HG03558 (cell line): ENCODE results near the gene CLEC9A.

ENCODE experiments used
- ATAC-seq: cut with Tn5 transposase; IDR thresholded peaks from one replicate; pipeline ENCODE4 v1.9.1; 2021; ENCODE audit warnings: moderate number of reproducible peaks; ENCODE audit not compliant: unreplicated experiment; ENCODE audit errors: extremely low read depth

The CLEC9A gene

DNA sequence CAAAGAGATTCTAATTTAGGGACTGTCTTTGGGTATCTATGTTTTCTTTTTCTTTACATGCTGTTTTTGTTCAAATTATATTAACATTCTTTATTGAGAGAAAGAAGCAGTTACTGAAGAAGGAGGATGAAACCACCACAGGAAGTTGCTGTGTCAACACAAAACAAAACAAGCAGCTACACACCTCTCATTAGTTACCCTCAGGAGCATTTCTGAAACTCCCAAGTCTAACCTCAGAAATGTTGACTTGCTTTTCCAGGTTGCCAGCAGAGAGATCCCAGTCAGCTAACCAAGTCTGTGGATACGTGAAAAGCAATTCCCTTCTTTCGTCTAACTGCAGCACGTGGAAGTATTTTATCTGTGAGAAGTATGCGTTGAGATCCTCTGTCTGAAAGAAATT, 34.8 kb downstream of the CLEC9A start:
- no peak for ATAC-seq

DNA sequence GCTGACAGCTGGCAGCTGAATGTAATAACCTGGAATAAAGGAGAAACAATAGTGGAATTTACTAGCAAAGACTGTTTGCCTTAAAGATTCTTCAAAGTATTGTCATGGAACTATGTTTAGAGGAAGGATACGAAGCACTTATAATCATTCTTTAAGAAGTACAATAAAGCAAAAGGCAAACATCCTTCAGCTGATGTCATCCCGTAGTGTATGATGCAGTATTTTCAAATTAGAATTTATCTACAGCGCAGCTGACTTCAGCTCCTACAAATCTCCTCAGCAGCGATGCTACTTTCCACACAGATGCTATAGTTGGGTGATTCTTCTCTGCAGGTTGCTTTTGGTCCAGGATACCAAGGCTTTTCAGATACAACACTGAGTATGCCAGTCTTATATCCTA, 36.8 kb downstream of the CLEC9A start:
- no peak for ATAC-seq

DNA sequence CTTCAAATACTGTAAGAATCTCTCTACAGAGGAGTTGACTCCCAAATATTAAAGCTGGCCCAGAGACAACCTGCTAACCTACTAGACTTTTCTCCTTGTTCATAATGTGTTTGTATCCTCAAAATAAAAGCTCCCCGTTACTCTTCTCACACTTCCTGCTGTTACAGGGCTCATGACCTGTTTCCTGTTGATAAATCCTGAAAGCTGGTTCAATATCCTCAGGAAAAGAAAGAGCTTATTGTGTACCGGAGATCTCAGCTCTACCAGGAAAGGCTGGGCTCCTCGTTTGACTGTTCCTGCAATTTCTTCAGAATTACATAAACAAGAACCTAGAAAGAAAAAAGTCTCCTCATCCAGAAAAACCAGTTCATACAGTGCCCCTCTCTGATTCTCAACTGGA, 37.5 kb downstream of the CLEC9A start:
- no peak for ATAC-seq

DNA sequence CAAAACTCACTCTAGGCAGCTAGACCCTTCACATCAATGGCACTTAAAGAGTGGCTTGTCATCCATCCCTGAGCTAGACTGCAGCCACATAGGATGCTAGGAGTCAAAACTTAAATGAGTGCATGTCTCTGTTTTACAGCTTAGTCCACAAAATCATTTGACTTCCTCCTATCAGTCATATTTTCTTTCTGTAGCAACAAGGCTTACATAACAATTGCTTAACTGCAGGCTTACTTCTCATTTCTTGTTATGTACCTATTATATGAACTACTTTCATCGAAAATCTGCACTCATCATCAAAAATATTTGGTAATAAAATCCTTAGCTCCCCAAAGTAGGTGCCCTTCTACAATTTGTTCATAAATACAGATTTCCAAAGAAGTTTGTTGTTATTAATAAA, 38.2 kb downstream of the CLEC9A start:
- ATAC-seq, result no peak

DNA sequence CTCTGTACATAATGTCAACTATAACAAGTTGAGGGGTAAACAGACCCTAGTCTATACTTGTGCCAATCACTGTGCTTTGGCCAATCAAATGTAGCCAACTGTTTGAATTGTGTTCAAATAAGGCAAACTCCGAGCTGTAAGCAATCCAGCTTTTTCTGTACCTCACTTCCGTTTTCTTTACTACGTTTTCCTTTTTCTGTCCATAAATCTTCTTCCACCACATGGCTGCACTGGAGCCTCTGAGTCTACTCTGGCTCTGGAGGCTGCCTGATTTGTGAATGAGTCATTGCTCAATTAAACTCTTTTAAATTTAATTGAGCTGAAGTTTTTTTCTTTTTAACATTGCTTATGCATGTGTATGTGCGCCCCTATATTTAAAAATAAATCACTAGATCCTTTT, 38.6 kb downstream of the CLEC9A start:
- ATAC-seq, result no peak

DNA sequence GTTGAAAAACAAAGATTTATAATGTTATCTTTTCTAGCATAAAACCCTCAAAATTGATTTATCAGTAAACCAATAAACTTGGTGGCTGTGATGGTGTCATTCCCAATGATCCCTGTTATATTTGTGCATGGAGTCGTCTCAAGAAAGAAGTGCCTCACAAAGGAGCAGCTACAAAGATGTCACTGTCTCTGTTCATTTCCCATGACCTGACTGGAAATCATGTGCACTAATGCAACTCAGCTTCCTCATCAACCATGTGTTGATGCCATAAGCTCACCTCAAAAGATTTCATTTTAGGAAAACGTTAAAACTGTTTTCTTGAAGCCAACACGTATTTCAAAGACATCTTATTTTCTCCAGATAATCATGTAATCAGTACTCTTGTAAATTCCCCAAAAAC, 39.5 kb downstream of the CLEC9A start:
- ATAC-seq, result no peak

DNA sequence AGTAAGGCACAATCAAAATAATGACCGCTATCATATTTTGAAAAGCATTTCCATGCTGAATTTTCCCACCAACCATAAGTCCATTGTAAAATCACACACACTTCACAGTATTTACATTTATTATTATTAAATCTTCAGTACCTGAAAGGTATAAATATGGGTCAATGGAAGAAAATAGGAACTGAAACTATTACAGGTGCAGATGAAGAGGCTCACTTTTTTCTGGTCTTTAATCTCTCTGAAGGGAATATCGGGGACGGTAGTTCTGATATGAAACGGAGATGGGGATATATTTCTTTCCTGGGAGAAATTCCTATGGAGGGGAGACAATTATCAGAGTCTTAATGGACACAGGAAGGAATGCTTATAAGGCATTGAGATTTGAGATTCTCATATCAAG, 39.9 kb downstream of the CLEC9A start:
- no peak for ATAC-seq

DNA sequence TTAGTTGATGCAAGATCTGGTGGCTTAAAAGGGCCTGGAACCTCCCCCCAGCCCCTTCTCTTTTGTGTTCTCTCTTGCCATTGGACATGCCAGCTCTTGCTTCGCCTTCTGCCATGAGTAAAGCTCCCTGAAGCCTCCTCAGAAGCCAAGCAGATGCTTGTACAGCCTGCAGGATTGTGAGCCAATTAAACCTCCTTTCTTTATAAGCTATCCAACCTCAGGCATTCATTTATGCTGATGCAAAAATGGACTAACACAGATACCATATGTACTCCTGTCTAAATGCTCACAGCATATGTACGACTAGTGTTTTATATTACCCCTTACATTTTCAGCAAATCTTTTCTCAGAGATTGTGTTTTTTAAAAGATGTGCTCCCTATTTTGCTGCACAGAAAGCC, 41.6 kb downstream of the CLEC9A start:
- no peak for ATAC-seq

DNA sequence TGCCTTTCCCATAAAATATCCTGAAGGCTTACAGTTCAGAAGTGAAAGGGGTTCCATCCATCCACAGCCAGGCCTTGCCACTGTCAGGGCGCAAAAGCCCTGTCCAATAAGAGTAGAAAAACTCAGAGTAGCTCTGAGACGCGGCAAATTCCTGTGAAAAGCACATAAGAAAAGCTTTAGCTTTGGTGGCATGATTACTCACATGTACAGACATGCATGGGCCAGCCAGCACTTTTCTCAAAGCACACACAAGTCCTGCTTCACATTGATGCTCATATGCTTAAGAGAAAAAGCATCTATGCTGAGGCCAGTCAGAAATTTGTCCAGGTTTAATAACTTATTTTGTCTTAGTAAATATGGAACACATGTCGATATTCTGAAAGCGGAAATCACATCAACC, 42.8 kb downstream of the CLEC9A start:
- ATAC-seq, result no peak

DNA sequence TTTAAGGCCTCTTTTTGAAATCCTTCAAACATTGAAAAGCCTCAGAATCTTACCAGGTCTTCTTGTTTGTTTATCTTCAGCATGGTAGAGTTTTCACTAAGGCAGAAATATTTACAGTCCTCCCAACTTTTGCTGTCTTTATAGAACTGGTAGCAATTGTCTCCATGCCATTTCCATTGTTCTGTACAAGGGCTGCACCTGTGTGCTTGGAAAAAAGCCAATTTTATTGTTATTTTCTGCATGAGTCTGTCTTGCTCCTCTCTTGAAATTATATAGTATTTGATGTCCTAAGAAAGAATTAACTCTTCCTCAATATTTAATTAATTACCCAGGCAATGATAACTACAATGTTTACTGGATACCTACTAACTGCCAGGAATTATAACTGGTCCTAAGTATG, 45.0 kb downstream of the CLEC9A start:
- no peak for ATAC-seq

DNA sequence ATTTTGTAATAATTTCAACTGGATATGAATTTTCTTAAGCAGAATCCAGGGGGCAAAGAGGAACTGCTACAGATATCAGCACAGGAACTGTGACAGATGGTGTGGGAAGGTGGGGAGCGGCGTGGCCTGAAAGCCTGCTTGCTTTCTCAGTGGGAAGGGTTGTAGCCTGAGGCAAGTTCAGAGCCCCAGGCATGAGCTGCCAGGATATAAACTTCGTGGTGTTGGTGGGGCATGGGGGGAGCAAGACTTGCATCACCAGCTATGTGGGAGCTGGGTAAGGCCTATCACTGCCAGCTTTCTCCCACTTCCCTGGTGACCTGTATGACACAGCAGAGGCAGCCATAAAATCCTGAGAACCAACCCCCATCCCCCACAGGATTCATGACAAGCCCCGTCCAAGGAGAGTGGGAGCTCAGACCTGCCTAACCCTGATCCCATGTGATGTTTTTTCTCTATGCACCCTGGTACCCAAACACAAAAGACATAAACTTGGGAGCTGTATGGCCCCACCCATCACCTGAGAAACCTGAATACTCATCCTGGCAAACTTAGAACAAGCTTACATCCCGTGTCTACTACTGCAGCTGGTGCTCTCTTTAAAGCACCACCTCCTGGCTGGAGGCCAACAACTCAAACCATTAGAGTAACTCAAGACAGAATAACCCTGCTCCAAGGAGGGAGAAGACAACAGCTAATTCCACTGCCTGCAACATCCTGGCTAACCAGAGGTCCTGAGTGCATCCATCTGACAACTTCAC, 51.8 kb downstream of the CLEC9A start:
- no peak for ATAC-seq

DNA sequence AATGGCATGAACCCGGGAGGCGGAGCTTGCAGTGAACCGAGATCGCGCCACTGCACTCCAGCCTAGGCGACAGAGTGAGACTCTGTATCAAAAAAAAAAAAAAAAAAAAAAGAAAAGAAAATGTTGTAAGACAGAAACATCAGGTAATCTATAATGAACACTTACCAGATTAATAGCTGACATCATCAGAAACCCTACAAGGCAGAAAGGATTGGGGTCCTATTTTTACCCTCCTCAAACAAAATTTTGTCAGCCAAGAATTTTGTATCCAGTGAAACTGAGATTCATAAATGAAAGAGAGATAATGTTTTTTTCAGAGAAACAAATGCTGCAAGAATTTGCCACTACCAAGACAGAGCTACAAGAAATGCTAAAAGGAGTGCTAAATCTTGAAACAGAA, 54.3 kb downstream of the CLEC9A start:
- ATAC-seq, result no peak

DNA sequence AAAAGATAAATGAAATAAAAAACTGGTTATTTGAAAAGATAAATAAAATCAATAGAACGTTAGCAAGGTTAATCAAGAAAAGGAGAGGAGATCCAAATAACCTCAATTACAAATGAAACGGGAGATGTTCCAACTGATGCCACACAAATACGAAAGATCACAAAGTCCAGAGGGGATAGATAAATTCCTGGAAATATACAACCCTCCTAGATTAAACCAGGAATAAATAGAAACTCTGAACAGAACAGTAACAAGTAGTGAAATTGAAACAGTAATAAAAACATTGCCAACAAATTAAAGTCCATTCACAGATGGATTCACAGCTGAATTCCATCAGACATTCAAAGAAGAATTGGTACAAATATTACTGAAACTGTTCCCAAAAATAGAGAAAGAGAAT, 55.9 kb downstream of the CLEC9A start:
- ATAC-seq, result no peak

DNA sequence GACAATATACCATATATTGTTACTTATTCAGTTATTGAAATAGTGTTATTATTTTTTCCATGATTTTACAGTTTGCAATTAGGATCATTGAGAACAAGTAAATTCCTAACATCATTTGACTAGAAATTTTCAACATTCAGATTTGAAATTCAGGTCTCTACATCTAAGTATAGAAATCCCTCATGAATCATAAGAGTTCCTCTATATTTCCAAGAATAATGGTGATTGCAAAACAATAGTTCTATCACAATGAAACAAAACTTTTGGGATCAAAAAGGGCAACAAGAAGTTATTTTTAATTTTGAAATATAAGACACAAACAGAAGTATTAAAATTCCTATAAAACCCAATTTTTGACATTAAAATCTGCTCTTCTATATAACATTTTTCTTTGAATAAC, 57.5 kb downstream of the CLEC9A start:
- no peak for ATAC-seq

DNA sequence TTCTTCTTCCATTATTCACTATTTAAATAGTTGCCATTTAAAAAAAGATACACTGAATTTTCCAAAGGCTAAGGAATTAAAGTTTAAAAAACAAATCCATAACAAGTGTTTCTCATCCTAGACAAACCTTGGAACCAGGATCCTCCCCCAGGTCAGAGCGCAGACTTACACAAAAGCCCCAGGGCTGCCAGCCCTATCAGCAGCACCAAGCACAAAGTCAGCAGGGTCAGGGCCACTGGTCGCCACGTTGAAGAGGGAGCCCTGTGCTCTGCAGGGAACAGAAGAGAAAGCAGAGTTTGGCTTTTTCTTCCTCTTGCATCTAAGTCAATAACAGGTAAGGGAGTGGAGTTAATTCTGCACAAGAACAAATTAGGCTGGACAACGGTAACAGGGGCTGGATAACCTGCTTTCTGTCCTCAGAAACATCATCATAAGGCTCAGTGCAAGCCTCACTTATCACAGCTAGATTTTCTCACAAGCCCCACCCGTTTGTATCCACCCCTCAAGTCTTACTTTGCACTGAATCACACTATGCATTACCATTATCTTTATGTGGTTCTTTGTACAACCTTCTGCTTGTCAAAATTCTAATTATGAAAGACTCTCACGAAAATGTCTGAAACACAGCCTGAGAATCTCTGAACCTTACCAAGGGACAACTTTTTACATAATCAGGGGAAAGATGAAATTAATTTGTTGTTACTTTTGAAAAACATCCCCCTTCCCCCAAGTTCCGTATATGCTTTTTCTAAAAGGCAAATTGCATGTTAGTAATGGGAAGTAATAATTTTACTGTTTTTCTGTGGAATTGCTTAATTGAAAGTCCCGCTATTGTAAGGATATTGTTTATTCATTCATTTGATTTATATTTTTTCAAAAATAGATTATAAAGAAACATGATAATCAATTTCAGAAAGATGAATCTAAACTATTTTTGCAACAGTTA, 58.7 kb downstream of the CLEC9A start:
- no peak for ATAC-seq

DNA sequence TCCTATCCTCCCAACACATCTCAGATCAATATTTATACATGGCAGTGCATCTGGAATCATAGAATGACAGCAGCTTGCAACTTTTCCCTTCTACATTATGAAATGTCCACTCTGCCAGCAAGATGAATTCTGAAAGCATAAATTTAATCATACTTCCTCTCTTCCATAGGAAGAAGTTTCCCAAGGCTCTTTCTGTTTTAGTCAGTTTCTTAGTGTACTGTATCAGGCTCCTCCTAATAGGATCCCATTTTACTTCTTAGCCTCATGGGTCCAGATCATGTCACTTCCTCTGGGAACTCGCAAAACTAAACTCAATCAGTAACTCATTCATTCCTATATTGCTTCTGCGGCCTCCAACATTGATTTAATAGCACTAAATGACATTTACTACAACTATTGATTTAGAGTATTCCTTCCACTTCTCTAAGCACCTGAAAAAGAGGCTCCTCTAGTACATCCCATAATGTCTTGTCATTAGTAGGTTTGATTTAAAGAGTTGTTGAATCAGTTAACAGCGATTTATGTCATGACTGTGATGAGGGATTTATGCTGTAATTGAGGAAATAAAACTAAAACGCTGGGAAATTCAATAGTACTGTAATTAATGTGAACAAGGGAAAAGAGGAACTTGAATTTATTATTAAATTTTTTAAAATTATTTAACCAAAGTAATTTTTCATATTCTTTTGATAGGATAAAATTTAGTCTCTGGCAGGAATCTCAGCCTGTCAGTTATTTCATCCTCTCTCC, 64.3 kb downstream of the CLEC9A start:
- no peak for ATAC-seq

DNA sequence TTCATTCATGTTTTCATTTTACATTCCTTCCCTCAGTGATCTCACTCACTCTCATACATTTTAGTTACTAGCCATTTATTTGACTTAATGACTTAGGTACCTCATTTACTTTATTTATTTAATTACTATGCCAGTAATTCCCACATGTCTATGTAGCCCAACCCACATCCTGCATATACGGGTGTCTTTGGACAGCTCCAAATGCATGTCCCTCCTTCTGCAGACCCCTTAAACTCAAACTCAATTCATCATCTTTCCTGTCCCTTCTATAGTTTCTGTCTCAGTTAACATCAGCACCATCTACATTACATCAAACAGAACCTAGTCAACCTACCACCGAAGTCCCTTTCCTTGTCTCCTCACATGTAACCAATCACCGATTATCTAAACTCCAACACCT, 65.5 kb downstream of the CLEC9A start:
- no peak for ATAC-seq

DNA sequence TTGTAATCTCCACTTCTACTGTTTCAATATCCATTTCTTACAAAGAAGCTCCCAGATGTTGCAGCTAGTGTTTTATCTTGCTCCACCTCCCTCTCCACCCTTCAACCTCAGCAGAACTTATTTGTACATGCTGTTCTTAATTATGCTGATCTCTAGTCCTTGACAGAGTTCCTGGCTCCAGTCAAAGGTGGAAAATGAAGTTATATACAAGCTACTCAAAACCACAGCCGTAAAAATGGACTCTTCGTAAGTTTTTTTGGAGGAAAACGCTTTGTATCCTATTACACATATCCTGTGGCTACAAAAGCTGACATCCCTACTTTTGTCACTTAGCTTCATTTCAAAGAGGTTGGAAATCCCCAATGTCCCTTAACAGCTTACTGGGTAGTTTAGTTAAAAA, 67.0 kb downstream of the CLEC9A start:
- ATAC-seq, result no peak

DNA sequence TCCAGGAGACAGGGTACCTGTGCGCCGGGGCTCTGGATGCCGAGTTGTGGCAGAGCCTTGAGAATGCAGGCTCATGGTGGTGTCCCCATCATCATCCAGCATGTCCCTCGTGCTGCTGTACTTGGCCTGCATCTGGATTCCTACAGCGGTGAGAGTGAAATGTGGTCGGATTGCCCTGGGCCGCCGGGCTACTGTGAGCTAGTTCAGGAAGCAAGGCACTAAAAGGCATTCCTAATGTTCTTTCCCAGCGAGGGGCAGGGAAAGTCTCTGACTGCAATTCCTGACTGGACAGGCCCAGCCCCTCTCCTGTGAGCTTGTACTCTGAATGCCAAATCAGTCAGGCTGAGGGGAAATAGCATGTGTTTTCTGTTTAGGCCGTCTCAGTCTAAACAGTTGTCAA, 68.3 kb downstream of the CLEC9A start, which contains the start of gene CLEC1A:
CLEC1A (minus strand) TSS at position 195 of the 400 bp plus-strand sequence; CDS start at position 132, 63 bp downstream.
- ATAC-seq, result no peak

DNA sequence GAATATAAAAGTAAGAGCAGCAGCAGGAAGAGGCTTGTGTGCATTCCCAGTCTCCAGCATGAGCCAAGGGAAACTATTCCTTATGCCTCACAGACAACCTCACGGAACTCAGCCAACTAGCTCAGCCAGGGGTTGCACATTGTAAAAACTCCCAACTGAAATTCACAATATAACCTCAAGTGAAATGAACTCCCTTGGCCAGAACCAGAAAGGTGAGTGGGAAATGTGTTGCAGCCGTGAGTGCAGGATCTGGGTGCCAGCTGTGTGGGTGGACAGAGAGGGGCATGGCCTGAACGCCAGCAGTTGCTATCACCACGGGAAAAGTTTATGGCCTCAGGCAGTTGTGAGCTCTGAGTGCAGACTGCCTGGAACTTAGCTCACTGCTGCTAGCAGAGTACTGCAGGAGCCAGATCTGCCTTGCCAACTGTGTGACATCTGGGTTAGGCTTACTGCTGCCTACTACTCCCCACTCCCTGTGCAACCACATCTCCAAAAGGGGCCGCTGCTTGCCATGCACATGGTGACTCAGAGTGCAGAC, 70.6 kb downstream of the CLEC9A start:
- ATAC-seq, result no peak
